Measurements from ENCODE around the gene PRMT9. TPM values are rescaled to one million over a fixed set of nuclear protein-coding genes. Genes with fewer than 3 reads are reported as not detected.

Gene PRMT9
- total and polyA plus RNA-seq, 2 of the 4 experiments (the other 2 are of a cell fraction) = 5.0 to 14.2 TPM

GRCh38 chr4:147590249-147590920 lies 93.6 kb downstream of the PRMT9 start:
- H3K56ac ChIP-seq (ENCODE audit: extremely low read depth, insufficient read depth, low read length) = no peak overlapping the region
- H3K18ac ChIP-seq (ENCODE audit: low read depth, low read length) = peak overlapping the region; percentile 76
- H3K36me3 ChIP-seq (ENCODE audit: control insufficient read depth, insufficient read depth, low read length) = no peaks in the 10 kb centered on the region
- H3K14ac ChIP-seq (replicated peaks; ENCODE audit: low read depth, low read length) = no peak overlapping the region
- H3K23ac ChIP-seq (ENCODE audit: low read depth, low read length) = no peak overlapping the region
- in situ Hi-C loops (cut with MboI; ENCODE audit: low sequenced_read_pairs) = loop anchor here (5.0 to 25.0 kb wide), 4 partner anchors 433 to 1253 kb away; no protein-coding TSS in a partner anchor
- H4K8ac ChIP-seq (ENCODE audit: low read depth in 2 of 2, low read length in 2 of 2) = 0 out of 4 replicates have a peak overlapping the region, but pooled peaks of 1 of the 2 experiments have one; percentile 53
- H2BK20ac ChIP-seq (ENCODE audit: low read depth, low read length) = no peak overlapping the region; the same call in 1 of the 2 replicates
- H3K79me1 ChIP-seq (ENCODE audit: low read depth in 1 of 2, low read length in 2 of 2) = no peaks in the 10 kb centered on the region
- H3K9me3 ChIP-seq (ENCODE audit: control insufficient read depth, insufficient read depth, low read length) = no peaks in the 10 kb centered on the region
- H3K4me2 ChIP-seq (ENCODE audit: low read depth, low read length) = 0 out of 2 replicates have a peak overlapping the region, but pooled peaks have one; percentile 18
- peak overlapping the region; percentile 57; the same call in 1 of the 2 replicates for H3K4ac ChIP-seq (ENCODE audit: low read depth, low read length)
- no peak overlapping the region; the same call in 1 of the 3 replicates for H2BK15ac ChIP-seq (ENCODE audit: low read depth, low read length)
- WGBS, 2 experiments (ENCODE audit: extremely low coverage in 2 of 2, insufficient read length in 1 of 2) = no CpG with 5 or more reads among the region's 12 CpGs
- no peaks in the 10 kb centered on the region for H3K27me3 ChIP-seq (ENCODE audit: control insufficient read depth, insufficient read depth, low read length)
- H2BK120ac ChIP-seq (ENCODE audit: low read depth, low read length) = peak overlapping the region; percentile 62
- H4K91ac ChIP-seq (ENCODE audit: insufficient read depth, low read depth, low read length) = no peak overlapping the region
- DNase-seq = peak; percentile 79
- no peaks in the 10 kb centered on the region for H3K9me1 ChIP-seq (ENCODE audit: insufficient read depth, low read length)
- ChIA-PET POLR2A (ENCODE audit: unreplicated experiment) (no interaction called here), CTCF (interaction anchor here (0.6 to 2.2 kb wide), 11 partner anchors 10 to 493 kb away, joined by 3 to 11 read pairs (median 3); no protein-coding TSS in a partner anchor)
- no peak overlapping the region for H3K9ac ChIP-seq (ENCODE audit: low read depth, low read length)
- H3K27ac ChIP-seq (ENCODE audit: insufficient read depth, low read length) = peak overlapping the region; percentile 41; the same call in 1 of the 2 replicates
- H2AK5ac ChIP-seq (ENCODE audit: low read depth, low read length) = peak overlapping the region; percentile 95
- no TSS peak for BruUV-seq (replicated peaks)
- H3K4me3 ChIP-seq (ENCODE audit: insufficient read depth, low read depth, low read length) = no peak overlapping the region
- intact Hi-C loops (cut with micrococcal nuclease) = loop anchor here (1.0 kb wide), 4 partner anchors 72 to 571 kb away; no protein-coding TSS in a partner anchor
- peaks cover 6% of the 10 kb centered on the region for H3K4me1 ChIP-seq (ENCODE audit: control insufficient read depth, insufficient read depth, low read length)
- no peak overlapping the region for H2AK9ac ChIP-seq (replicated peaks; ENCODE audit: low read depth, low read length, poor library complexity)
- dilution Hi-C loops (cut with HindIII; ENCODE audit: low sequenced_read_pairs, unreplicated experiment) = no loop called here
- peak overlapping the region; percentile 45 for H2BK5ac ChIP-seq (ENCODE audit: low read depth, low read length, poor library complexity, severe bottlenecking)
- H4K20me1 ChIP-seq (ENCODE audit: insufficient read depth, low read length) = no peaks in the 10 kb centered on the region
- peak overlapping the region; percentile 53; the same call in 1 of the 2 replicates for H4K5ac ChIP-seq (ENCODE audit: low read depth, low read length)
- peak; percentile 74 for ATAC-seq (ENCODE audit: low read depth)
- no peak for TF ChIP-seq BHLHE40 (IDR thresholded peaks at IDR 0.05; ENCODE audit: low read depth, low read length)
- TF ChIP-seq ELK1 (IDR thresholded peaks at IDR 0.05; ENCODE audit: borderline replicate concordance, low read depth, low read length) = no peak
- TF ChIP-seq RAD21 (IDR thresholded peaks at IDR 0.05; ENCODE audit: low read length) = peak; percentile 97
- TF ChIP-seq POLR2A (IDR thresholded peaks at IDR 0.05; ENCODE audit: low read depth, low read length) = peak; percentile 41; the same call in 1 of the 2 replicates
- peak; percentile 90 for TF ChIP-seq CTCF (conservative IDR thresholded peaks at IDR 0.05; ENCODE audit: low read depth, low read length)
- peak; percentile 97 for TF ChIP-seq SMC3 (IDR thresholded peaks at IDR 0.05; ENCODE audit: low read depth, low read length)
- no peak for TF ChIP-seq CHD1 (IDR thresholded peaks at IDR 0.05; ENCODE audit: low read depth, low read length)
- no peak overlapping the region for H2AFZ ChIP-seq (replicated peaks; ENCODE audit: low read length, poor library complexity)

Measured in IMR-90 (cell line).